Tibial nerve (tissue), 4 donors: ENCODE measurements around the gene RMND5B. TPM values are rescaled to one million over a fixed set of nuclear protein-coding genes. Genes with fewer than 3 reads are reported as not detected.

Experiments
- DNase-seq, 2 donors: peaks; one replicate each; pipeline ENCODE4 v3.0.0-alpha.2; 2019; ENCODE audit warnings: low spot score in 2 of 2
- H3K27ac ChIP-seq, 4 donors: fragments of 200-600 bp; sonication (generic) in 3 of 4; one replicate each; pipeline ENCODE4 v1.5.1; 2017 to 2019; ENCODE audit warnings: mild to moderate bottlenecking in 1 of 4
- H3K27me3 ChIP-seq, 2 donors: fragments of 200-600 bp; sonication (generic) in 1 of 2; one replicate each; pipeline versions ENCODE4 v1.5.1 to v1.6.0; 2017 to 2019
- H3K36me3 ChIP-seq, 3 donors: fragments of 200-600 bp; sonication (generic); one replicate each; pipeline ENCODE4 v1.5.1; 2018 to 2019
- H3K4me1 ChIP-seq, 4 donors: fragments of 200-600 bp; sonication (generic) in 3 of 4; one replicate each; pipeline ENCODE4 v1.5.1; 2017 to 2019
- H3K4me3 ChIP-seq, 4 donors: fragments of 200-600 bp; sonication (generic) in 3 of 4; one replicate each; pipeline ENCODE4 v1.5.1; 2017 to 2019; ENCODE audit warnings: mild to moderate bottlenecking in 1 of 4, moderate library complexity in 1 of 4
- H3K9me3 ChIP-seq, 4 donors: fragments of 200-600 bp; sonication (generic) in 3 of 4; one replicate each; pipeline ENCODE4 v1.5.1; 2017 to 2019
- EP300 ChIP-seq, 2 donors: sonication (generic); formaldehyde crosslinking; IDR thresholded peaks; one replicate each; pipeline ENCODE4 v1.6.1; 2017; ENCODE audit warnings: antibody characterized with exemption in 2 of 2, mild to moderate bottlenecking in 1 of 2
- POLR2A ChIP-seq, 2 donors: fragments of 450-650 bp; IDR thresholded peaks; one replicate each; pipeline ENCODE4 v1.6.1; 2017; ENCODE audit warnings: antibody characterized with exemption in 2 of 2, mild to moderate bottlenecking in 2 of 2, moderate library complexity in 2 of 2
- WGBS, 2 donors: methylation state at CpG; one replicate each; pipeline ENCODE4 v1.1.5; 2018; 5-methylcytosine and 5-hydroxymethylcytosine counted together
- total RNA-seq, 4 donors: library from RNA; depleted of rRNA; stranded (reverse); fragments of >200 nt; gene quantifications; one replicate each; pipeline ENCODE4 v1.1.0, GENCODE V29; 2016
- TF ChIP-seq, protein P1 (sequence below), 5 experiments: fragments of 200-600 bp in 3 of 5; fragments of 450-650 bp in 2 of 5; sonication (generic) in 3 of 5; IDR thresholded peaks; one replicate each; pipeline ENCODE4 v1.5.1; 2016 to 2019; ENCODE audit warnings: antibody characterized with exemption in 5 of 5, mild to moderate bottlenecking in 3 of 5, moderate library complexity in 2 of 5

Gene RMND5B
- total RNA-seq, 4 donors from 2014 or later = 43.1 to 58.8 (median 53.0) TPM

- Histone ChIP-seq H3K27ac (no peak overlapping the region), H3K27me3 (peaks cover 0 to 15% of the 10 kb centered on the region in 2 donors), H3K9me3 (no peaks in the 10 kb centered on the region), H3K4me3 (no peak overlapping the region), H3K4me1 (no peaks in the 10 kb centered on the region), H3K36me3 (no peaks in the 10 kb centered on the region)
- no peak for TF ChIP-seq POLR2A (IDR thresholded peaks at IDR 0.05)
- TF ChIP-seq, protein P1, sequence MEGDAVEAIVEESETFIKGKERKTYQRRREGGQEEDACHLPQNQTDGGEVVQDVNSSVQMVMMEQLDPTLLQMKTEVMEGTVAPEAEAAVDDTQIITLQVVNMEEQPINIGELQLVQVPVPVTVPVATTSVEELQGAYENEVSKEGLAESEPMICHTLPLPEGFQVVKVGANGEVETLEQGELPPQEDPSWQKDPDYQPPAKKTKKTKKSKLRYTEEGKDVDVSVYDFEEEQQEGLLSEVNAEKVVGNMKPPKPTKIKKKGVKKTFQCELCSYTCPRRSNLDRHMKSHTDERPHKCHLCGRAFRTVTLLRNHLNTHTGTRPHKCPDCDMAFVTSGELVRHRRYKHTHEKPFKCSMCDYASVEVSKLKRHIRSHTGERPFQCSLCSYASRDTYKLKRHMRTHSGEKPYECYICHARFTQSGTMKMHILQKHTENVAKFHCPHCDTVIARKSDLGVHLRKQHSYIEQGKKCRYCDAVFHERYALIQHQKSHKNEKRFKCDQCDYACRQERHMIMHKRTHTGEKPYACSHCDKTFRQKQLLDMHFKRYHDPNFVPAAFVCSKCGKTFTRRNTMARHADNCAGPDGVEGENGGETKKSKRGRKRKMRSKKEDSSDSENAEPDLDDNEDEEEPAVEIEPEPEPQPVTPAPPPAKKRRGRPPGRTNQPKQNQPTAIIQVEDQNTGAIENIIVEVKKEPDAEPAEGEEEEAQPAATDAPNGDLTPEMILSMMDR (IDR thresholded peaks at IDR 0.05) = no peak
- TF ChIP-seq EP300 (IDR thresholded peaks at IDR 0.05) = no peak
- 79 to 84% methylated on average over 12 of the region's 12 CpGs for WGBS, 2 donors
- DNase-seq = no peak
Measured at GRCh38 chr5:178103612-178104011, 27.2 kb upstream of the RMND5B start.

DNA sequence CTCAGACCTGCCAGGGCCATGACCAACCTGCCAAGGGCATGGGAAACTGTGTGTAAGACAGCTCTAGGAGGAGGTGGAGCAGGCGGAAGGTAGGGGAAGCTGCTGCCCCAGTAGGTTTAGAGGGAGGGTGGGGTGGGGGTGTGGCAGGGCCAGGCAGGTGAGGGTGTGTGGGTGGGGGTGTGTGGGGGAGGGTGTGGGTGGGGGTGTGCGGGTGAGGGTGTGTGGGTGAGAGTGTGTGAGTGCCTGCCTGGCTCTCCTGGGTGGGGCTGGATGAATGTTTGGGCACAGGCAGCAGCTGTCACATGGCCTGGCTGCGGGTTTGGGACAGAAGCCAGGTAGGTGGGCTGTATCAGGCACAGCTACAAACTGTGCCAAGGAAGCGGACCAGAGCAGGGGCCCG, 26.3 kb upstream of the RMND5B start:
- H3K27ac ChIP-seq = no peak overlapping the region
- TF ChIP-seq POLR2A (IDR thresholded peaks at IDR 0.05) (no peak), EP300 (IDR thresholded peaks at IDR 0.05) (no peak)
- TF ChIP-seq, protein P1 (IDR thresholded peaks at IDR 0.05) = no peak
- no peak overlapping the region for H3K4me3 ChIP-seq
- H3K27me3 ChIP-seq = peaks cover 0 to 15% of the 10 kb centered on the region in 2 donors
- DNase-seq = no peak
- no peaks in the 10 kb centered on the region for H3K36me3 ChIP-seq
- H3K9me3 ChIP-seq = no peaks in the 10 kb centered on the region
- WGBS, 2 donors = 51 to 63% methylated on average over 5 of the region's 5 CpGs
- no peaks in the 10 kb centered on the region for H3K4me1 ChIP-seq

GRCh38 chr5:178106086-178106485, 24.7 kb upstream of the RMND5B start:
- H3K36me3 ChIP-seq = no peaks in the 10 kb centered on the region
- 69 to 70% methylated on average over 4 of the region's 4 CpGs for WGBS, 2 donors
- H3K4me3 ChIP-seq = no peak overlapping the region
- peaks cover 0 to 21% of the 10 kb centered on the region in 2 donors for H3K27me3 ChIP-seq
- no peak overlapping the region for H3K27ac ChIP-seq
- TF ChIP-seq EP300 (IDR thresholded peaks at IDR 0.05) = no peak
- TF ChIP-seq, protein P1 (IDR thresholded peaks at IDR 0.05) = no peak
- no peak for TF ChIP-seq POLR2A (IDR thresholded peaks at IDR 0.05)
- no peaks in the 10 kb centered on the region for H3K9me3 ChIP-seq
- DNase-seq = no peak
- no peaks in the 10 kb centered on the region for H3K4me1 ChIP-seq

GRCh38 chr5:178106556-178107239, 24.1 kb upstream of the RMND5B start:
- Histone ChIP-seq H3K27me3 (peaks cover 0 to 26% of the 10 kb centered on the region in 2 donors), H3K4me1 (no peaks in the 10 kb centered on the region), H3K4me3 (no peak overlapping the region), H3K36me3 (no peaks in the 10 kb centered on the region), H3K27ac (no peak overlapping the region), H3K9me3 (no peaks in the 10 kb centered on the region)
- WGBS, 2 donors = 61 to 73% methylated on average over 8 to 9 of the region's 13 CpGs
- TF ChIP-seq POLR2A (IDR thresholded peaks at IDR 0.05) = no peak
- TF ChIP-seq, protein P1 (IDR thresholded peaks at IDR 0.05) = no peak
- no peak for TF ChIP-seq EP300 (IDR thresholded peaks at IDR 0.05)
- no peak for DNase-seq

GRCh38 chr5:178107756-178108310, 23.0 kb upstream of the RMND5B start:
- 46 to 48% methylated on average over 5 of the region's 5 CpGs for WGBS, 2 donors
- Histone ChIP-seq H3K27ac (no peak overlapping the region), H3K27me3 (peaks cover 0 to 37% of the 10 kb centered on the region in 2 donors), H3K4me1 (no peaks in the 10 kb centered on the region), H3K9me3 (peaks cover 0 to 7% (median 0%) of the 10 kb centered on the region in 4 donors), H3K36me3 (no peaks in the 10 kb centered on the region), H3K4me3 (no peak overlapping the region)
- TF ChIP-seq POLR2A (IDR thresholded peaks at IDR 0.05) (no peak), EP300 (IDR thresholded peaks at IDR 0.05) (no peak)
- TF ChIP-seq, protein P1 (IDR thresholded peaks at IDR 0.05) = no peak
- no peak for DNase-seq
